ENCODE measurements around the gene DNASE1L1. TPM values are rescaled to one million over a fixed set of nuclear protein-coding genes. Genes with fewer than 3 reads are reported as not detected.

DNASE1L1 gene
- total RNA-seq, 4 donors from 2014 or later = 21.7 to 41.4 (median 32.1) TPM

- DNase-seq = no peak
- H3K4me1 ChIP-seq = peaks cover 6 to 28% (median 7%) of the 10 kb centered on the region in 3 donors
- peak overlapping the region; percentile 60 to 80 (median 71) for H3K4me3 ChIP-seq
- WGBS, 2 donors = 36 to 52% methylated on average over 5 to 7 of the region's 78 CpGs
- intact Hi-C loops (cut with DNase I) = no loop called here
- no peaks in the 10 kb centered on the region for H3K27me3 ChIP-seq
- peak overlapping the region; percentile 80 to 96 (median 91) for H3K27ac ChIP-seq
- peaks cover 5 to 74% (median 8%) of the 10 kb centered on the region in 3 donors for H3K36me3 ChIP-seq
- TF ChIP-seq CTCF (IDR thresholded peaks at IDR 0.05) (no peak), POLR2A (IDR thresholded peaks at IDR 0.05) (no peak)
- no peaks in the 10 kb centered on the region for H3K9me3 ChIP-seq
These were observed 27.4 kb upstream of the DNASE1L1 start for GRCh38 chrX:154436374-154436982.

- Histone ChIP-seq H3K36me3 (peaks cover 5 to 61% (median 8%) of the 10 kb centered on the region in 3 donors), H3K4me3 (no peak overlapping the region), H3K27ac (no peak overlapping the region), H3K27me3 (no peaks in the 10 kb centered on the region), H3K9me3 (no peaks in the 10 kb centered on the region), H3K4me1 (peaks cover 6 to 41% (median 12%) of the 10 kb centered on the region in 3 donors)
- WGBS, 2 donors = 99 to 100% methylated on average over 2 to 10 of the region's 19 CpGs
- DNase-seq = no peak
- no peak for TF ChIP-seq CTCF (IDR thresholded peaks at IDR 0.05)
- no peak for TF ChIP-seq POLR2A (IDR thresholded peaks at IDR 0.05)
- intact Hi-C loops (cut with DNase I) = no loop called here
These were observed 26.2 kb upstream of the DNASE1L1 start for GRCh38 chrX:154435171-154435733.

- no peak overlapping the region for H3K4me3 ChIP-seq
- no peaks in the 10 kb centered on the region for H3K9me3 ChIP-seq
- H3K36me3 ChIP-seq = peaks cover 5 to 55% (median 8%) of the 10 kb centered on the region in 3 donors
- DNase-seq = no peak
- no peak for TF ChIP-seq POLR2A (IDR thresholded peaks at IDR 0.05)
- TF ChIP-seq CTCF (IDR thresholded peaks at IDR 0.05) = no peak
- intact Hi-C loops (cut with DNase I) = no loop called here
- no peak overlapping the region for H3K27ac ChIP-seq
- 100% methylated on average over 3 of the region's 7 CpGs; no CpG with 5 or more reads in 1 of the 2 donors for WGBS, 2 donors
- peaks cover 10 to 47% (median 12%) of the 10 kb centered on the region in 3 donors for H3K4me1 ChIP-seq
- no peaks in the 10 kb centered on the region for H3K27me3 ChIP-seq
These were observed 25.5 kb upstream of the DNASE1L1 start for GRCh38 chrX:154434394-154435168.

- no peak for DNase-seq
- Histone ChIP-seq H3K4me1 (peaks cover 10 to 48% (median 13%) of the 10 kb centered on the region in 3 donors), H3K27me3 (no peaks in the 10 kb centered on the region), H3K9me3 (no peaks in the 10 kb centered on the region), H3K36me3 (peaks cover 5 to 45% (median 8%) of the 10 kb centered on the region in 3 donors), H3K27ac (no peak overlapping the region), H3K4me3 (no peak overlapping the region)
- 50% methylated on average over 1 of the region's 7 CpGs; no CpG with 5 or more reads in 1 of the 2 donors for WGBS, 2 donors
- no peak for TF ChIP-seq CTCF (IDR thresholded peaks at IDR 0.05)
- no peak for TF ChIP-seq POLR2A (IDR thresholded peaks at IDR 0.05)
- intact Hi-C loops (cut with DNase I) = no loop called here
These were observed 24.6 kb upstream of the DNASE1L1 start for GRCh38 chrX:154433605-154434004.

GRCh38 chrX:154432210-154432609 is 23.2 kb upstream of the DNASE1L1 start:
- intact Hi-C loops (cut with DNase I) = no loop called here
- H3K4me1 ChIP-seq = peaks cover 5 to 45% (median 7%) of the 10 kb centered on the region in 3 donors

More at GRCh38 chrX:154432210-154432609, 23.2 kb upstream of the DNASE1L1 start:
- no peaks in the 10 kb centered on the region for H3K27me3 ChIP-seq
- peaks cover 5 to 43% (median 8%) of the 10 kb centered on the region in 3 donors for H3K36me3 ChIP-seq
- 60% methylated on average over 1 of the region's 8 CpGs; no CpG with 5 or more reads in 1 of the 2 donors for WGBS, 2 donors
- H3K27ac ChIP-seq = peak overlapping the region in 1 of 4 donors; percentile 33
- H3K4me3 ChIP-seq = no peak overlapping the region
- no peaks in the 10 kb centered on the region for H3K9me3 ChIP-seq
- no peak for DNase-seq
- TF ChIP-seq CTCF (IDR thresholded peaks at IDR 0.05) (no peak), POLR2A (IDR thresholded peaks at IDR 0.05) (no peak)

Data from esophagus squamous epithelium (tissue), 5 donors.